ENCODE measurements around the gene FABP6.

Gene FABP6

GRCh38 chr5:160260881-160261815 is 31.8 kb downstream of the FABP6 start:
- in situ Hi-C loops (cut with MboI; ENCODE audit: low sequenced_read_pairs): no loop called here

GRCh38 chr5:160262151-160263074 is 33.1 kb downstream of the FABP6 start:
- in situ Hi-C loops (cut with MboI; ENCODE audit: low sequenced_read_pairs): no loop called here

- in situ Hi-C loops (cut with MboI; ENCODE audit: low sequenced_read_pairs): no loop called here
These were observed 34.1 kb downstream of the FABP6 start for GRCh38 chr5:160263326-160263855.

- in situ Hi-C loops (cut with MboI; ENCODE audit: low sequenced_read_pairs): no loop called here
These were observed 36.7 kb downstream of the FABP6 start for GRCh38 chr5:160266044-160266443.

GRCh38 chr5:160266752-160267345 is 37.5 kb downstream of the FABP6 start:
- in situ Hi-C loops (cut with MboI; ENCODE audit: low sequenced_read_pairs): no loop called here

- in situ Hi-C loops (cut with MboI; ENCODE audit: low sequenced_read_pairs): no loop called here
These were observed 38.8 kb downstream of the FABP6 start for GRCh38 chr5:160268121-160268520.

GRCh38 chr5:160269017-160269416 is 39.7 kb downstream of the FABP6 start:
- in situ Hi-C loops (cut with MboI; ENCODE audit: low sequenced_read_pairs): no loop called here

GRCh38 chr5:160270704-160271103 is 41.4 kb downstream of the FABP6 start:
- in situ Hi-C loops (cut with MboI; ENCODE audit: low sequenced_read_pairs): no loop called here

GRCh38 chr5:160271396-160271795 is 42.1 kb downstream of the FABP6 start:
- in situ Hi-C loops (cut with MboI; ENCODE audit: low sequenced_read_pairs): no loop called here

- in situ Hi-C loops (cut with MboI; ENCODE audit: low sequenced_read_pairs): no loop called here
These were observed 42.5 kb downstream of the FABP6 start for GRCh38 chr5:160271836-160272235.

GRCh38 chr5:160272264-160272663 is 43.0 kb downstream of the FABP6 start:
- in situ Hi-C loops (cut with MboI; ENCODE audit: low sequenced_read_pairs): no loop called here

GRCh38 chr5:160272889-160273288 is 43.6 kb downstream of the FABP6 start:
- in situ Hi-C loops (cut with MboI; ENCODE audit: low sequenced_read_pairs): no loop called here

GRCh38 chr5:160274483-160274931 is 45.2 kb downstream of the FABP6 start:
- in situ Hi-C loops (cut with MboI; ENCODE audit: low sequenced_read_pairs): no loop called here

- in situ Hi-C loops (cut with MboI; ENCODE audit: low sequenced_read_pairs): no loop called here
These were observed 49.0 kb downstream of the FABP6 start for GRCh38 chr5:160278343-160278742.

- in situ Hi-C loops (cut with MboI; ENCODE audit: low sequenced_read_pairs): no loop called here
These were observed 51.2 kb downstream of the FABP6 start for GRCh38 chr5:160280384-160281095.

- in situ Hi-C loops (cut with MboI; ENCODE audit: low sequenced_read_pairs): no loop called here
These were observed 52.0 kb downstream of the FABP6 start for GRCh38 chr5:160281275-160281674.

- in situ Hi-C loops (cut with MboI; ENCODE audit: low sequenced_read_pairs): no loop called here
These were observed 55.1 kb downstream of the FABP6 start for GRCh38 chr5:160284291-160284873.

GRCh38 chr5:160285316-160285715 is 56.0 kb downstream of the FABP6 start:
- in situ Hi-C loops (cut with MboI; ENCODE audit: low sequenced_read_pairs): no loop called here

- in situ Hi-C loops (cut with MboI; ENCODE audit: low sequenced_read_pairs): no loop called here
These were observed 57.6 kb downstream of the FABP6 start for GRCh38 chr5:160286947-160287346.
